OCI-LY7 (cell line): Measurements from ENCODE around the gene FAM168B. TPM values are rescaled to one million over a fixed set of nuclear protein-coding genes. Genes with fewer than 3 reads are reported as not detected.

Experiments
- BruUV-seq: library from RNA; stranded (reverse); fragments of 400-500 nt; replicated peaks from 2 replicates; lab custom pipeline; 2021; lab: Mats Ljungman, UMichigan
- CTCF ChIA-PET: fragments of 300-600 bp; sonication (Branson Sonifier 250); formaldehyde crosslinking; loops from one replicate; lab custom pipeline; 2022; ENCODE audit warnings: antibody characterized with exemption; ENCODE audit not compliant: unreplicated experiment; lab: Charles Lee
- POLR2A ChIA-PET: fragments of 300-600 bp; sonication (Branson Sonifier 250); formaldehyde crosslinking; loops from one replicate; lab custom pipeline; 2022; ENCODE audit warnings: antibody characterized with exemption; lab: Charles Lee
- DNase-seq: peaks from one replicate; pipeline ENCODE4 v3.0.0-alpha.2; 2015; ENCODE audit warnings: low spot score
- H2AFZ ChIP-seq: fragments of 200-600 bp; sonication (generic), shearing (Covaris generic); 2 replicates; pipeline ENCODE4 v1.6.1; 2014; ENCODE audit warnings: mild to moderate bottlenecking, antibody characterized with exemption, low read length, moderate library complexity
- H3K27ac ChIP-seq: fragments of 200-600 bp; sonication (generic); 2 replicates; pipeline ENCODE4 v1.5.1; 2014; ENCODE audit warnings: mixed run types, low read depth, mild to moderate bottlenecking, moderate library complexity, low read length, inconsistent platforms; ENCODE audit not compliant: poor library complexity, severe bottlenecking
- H3K36me3 ChIP-seq: fragments of 200-600 bp; sonication (generic); 2 replicates; pipeline ENCODE4 v1.6.1; 2014; ENCODE audit warnings: mild to moderate bottlenecking, antibody characterized with exemption, low read length, moderate library complexity, mixed read lengths; ENCODE audit not compliant: insufficient read depth
- H3K4me1 ChIP-seq: fragments of 200-600 bp; sonication (generic); 2 replicates; pipeline ENCODE4 v1.5.1; 2014; ENCODE audit warnings: mild to moderate bottlenecking, low read length; ENCODE audit not compliant: insufficient read depth, poor library complexity, severe bottlenecking
- H3K4me2 ChIP-seq: fragments of 200-600 bp; sonication (generic); 2 replicates; pipeline ENCODE4 v1.6.1; 2014; ENCODE audit warnings: mild to moderate bottlenecking, low read length
- H3K4me3 ChIP-seq: fragments of 200-600 bp; sonication (generic); 2 replicates; pipeline ENCODE4 v1.5.1; 2014; ENCODE audit warnings: mild to moderate bottlenecking, low read depth, low read length; ENCODE audit not compliant: poor library complexity, severe bottlenecking
- H3K79me2 ChIP-seq: fragments of 200-600 bp; sonication (generic); 2 replicates; pipeline ENCODE4 v1.6.1; 2016; ENCODE audit warnings: low read depth, mild to moderate bottlenecking, low read length, moderate library complexity, mixed read lengths; ENCODE audit not compliant: insufficient read depth
- H3K9me2 ChIP-seq: fragments of 200-600 bp; sonication (generic); 2 replicates; pipeline ENCODE4 v1.6.1; 2016; ENCODE audit warnings: mild to moderate bottlenecking, low read length, mixed read lengths; ENCODE audit not compliant: insufficient read depth
- H3K9me3 ChIP-seq: fragments of 200-600 bp; sonication (generic); 2 replicates; pipeline ENCODE4 v1.6.1; 2014; ENCODE audit warnings: mild to moderate bottlenecking, mixed run types, low read length, mixed read lengths
- H4K20me1 ChIP-seq: fragments of 200-600 bp; sonication (generic); 2 replicates; pipeline ENCODE4 v1.6.1; 2014; ENCODE audit warnings: mild to moderate bottlenecking, antibody characterized with exemption, low read length, moderate library complexity, mixed read lengths; ENCODE audit not compliant: insufficient read depth
- CTCF ChIP-seq: fragments of 200-600 bp; sonication (generic); conservative IDR thresholded peaks from 2 replicates; pipeline ENCODE4 v1.5.1; 2014; ENCODE audit warnings: mild to moderate bottlenecking, antibody characterized with exemption, low read length, moderate library complexity, mixed read lengths
- EZH2phosphoT487 ChIP-seq: fragments of 200-600 bp; sonication (generic); IDR thresholded peaks from 2 replicates; pipeline ENCODE4 v1.6.1; 2018; ENCODE audit warnings: low read depth, borderline replicate concordance, mild to moderate bottlenecking, mixed run types, antibody characterized with exemption, low read length, moderate library complexity, mixed read lengths
- intact Hi-C: fragments of 100-400 bp; cut with micrococcal nuclease; formaldehyde crosslinking; loops from one replicate; pipeline ENCODE4 v1.10.0; 2022; ENCODE audit not compliant: unreplicated experiment
- total RNA-seq, 2 experiments: library from RNA; depleted of rRNA in 1 of 2; stranded (reverse); fragments of >200 nt in 1 of 2; shearing (Covaris generic) in 1 of 2; gene quantifications; 2 replicates each; pipeline ENCODE4 v1.2.3, GENCODE V29; 2014 to 2022

The FAM168B gene
- total RNA-seq, 2 experiments from 2014 or later, result 53.6 to 85.3 TPM

GRCh38 chr2:131094463-131095281 lies 1.4 kb upstream of the FAM168B start:
- Histone ChIP-seq H3K9me3 (no peaks in the 10 kb centered on the region), H3K4me3 (peak overlapping the region; percentile 97), H3K4me1 (peaks cover 7% of the 10 kb centered on the region), H3K9me2 (no peaks in the 10 kb centered on the region), H3K27ac (no peak overlapping the region), H3K36me3 (peaks cover 21% of the 10 kb centered on the region), H3K79me2 (peaks cover 32% of the 10 kb centered on the region), H3K4me2 (peak overlapping the region; percentile 66; the same call in 1 of the 2 replicates), H2AFZ (no peak overlapping the region), H4K20me1 (0 out of 2 replicates have a peak, but pooled peaks cover 8% of the 10 kb centered on the region)
- no peak for DNase-seq
- intact Hi-C loops, result loop anchor here (10.0 kb wide), 1 partner anchor 1550 kb away; no protein-coding TSS in a partner anchor
- TF ChIP-seq CTCF, result no peak
- TF ChIP-seq EZH2phosphoT487, result no peak
- no TSS peak for BruUV-seq
- CTCF ChIA-PET, result no interaction called here
- POLR2A ChIA-PET, result interaction anchor here (0.6 to 1.5 kb wide), 3 partner anchors 9 to 51 kb away, joined by 3 to 14 read pairs (median 4); no protein-coding TSS in a partner anchor

GRCh38 chr2:131093696-131094462 lies 619 bp upstream of the FAM168B start:
- DNase-seq, result no peak
- H2AFZ ChIP-seq, result peak overlapping the region; percentile 57

More at GRCh38 chr2:131093696-131094462, 619 bp upstream of the FAM168B start:
- BruUV-seq, result TSS peak; percentile 99
- H3K9me3 ChIP-seq, result no peaks in the 10 kb centered on the region
- H3K27ac ChIP-seq, result peak overlapping the region; percentile 63
- peaks cover 40% of the 10 kb centered on the region for H3K79me2 ChIP-seq
- 0 out of 2 replicates have a peak, but pooled peaks cover 8% of the 10 kb centered on the region for H4K20me1 ChIP-seq
- TF ChIP-seq CTCF, result no peak
- no peak for TF ChIP-seq EZH2phosphoT487
- H3K4me3 ChIP-seq, result peak overlapping the region; percentile 97
- POLR2A ChIA-PET, result interaction anchor here (0.6 to 1.5 kb wide), 9 partner anchors 9 to 493 kb away, joined by 3 to 18 read pairs (median 4); partner anchors contain the start of gene PLEKHB2
- no peaks in the 10 kb centered on the region for H3K9me2 ChIP-seq
- H3K4me2 ChIP-seq, result peak overlapping the region; percentile 66
- H3K36me3 ChIP-seq, result peaks cover 28% of the 10 kb centered on the region
- CTCF ChIA-PET, result interaction anchor here (0.6 kb wide), 1 partner anchor 10 kb away, joined by 3 read pairs; no protein-coding TSS in a partner anchor
- H3K4me1 ChIP-seq, result peaks cover 7% of the 10 kb centered on the region
- intact Hi-C loops, result loop anchor here (1.0 to 10.0 kb wide), 2 partner anchors 10 to 1551 kb away; no protein-coding TSS in a partner anchor
